Measurements from ENCODE around the gene CWC25.

CWC25 gene

DNA sequence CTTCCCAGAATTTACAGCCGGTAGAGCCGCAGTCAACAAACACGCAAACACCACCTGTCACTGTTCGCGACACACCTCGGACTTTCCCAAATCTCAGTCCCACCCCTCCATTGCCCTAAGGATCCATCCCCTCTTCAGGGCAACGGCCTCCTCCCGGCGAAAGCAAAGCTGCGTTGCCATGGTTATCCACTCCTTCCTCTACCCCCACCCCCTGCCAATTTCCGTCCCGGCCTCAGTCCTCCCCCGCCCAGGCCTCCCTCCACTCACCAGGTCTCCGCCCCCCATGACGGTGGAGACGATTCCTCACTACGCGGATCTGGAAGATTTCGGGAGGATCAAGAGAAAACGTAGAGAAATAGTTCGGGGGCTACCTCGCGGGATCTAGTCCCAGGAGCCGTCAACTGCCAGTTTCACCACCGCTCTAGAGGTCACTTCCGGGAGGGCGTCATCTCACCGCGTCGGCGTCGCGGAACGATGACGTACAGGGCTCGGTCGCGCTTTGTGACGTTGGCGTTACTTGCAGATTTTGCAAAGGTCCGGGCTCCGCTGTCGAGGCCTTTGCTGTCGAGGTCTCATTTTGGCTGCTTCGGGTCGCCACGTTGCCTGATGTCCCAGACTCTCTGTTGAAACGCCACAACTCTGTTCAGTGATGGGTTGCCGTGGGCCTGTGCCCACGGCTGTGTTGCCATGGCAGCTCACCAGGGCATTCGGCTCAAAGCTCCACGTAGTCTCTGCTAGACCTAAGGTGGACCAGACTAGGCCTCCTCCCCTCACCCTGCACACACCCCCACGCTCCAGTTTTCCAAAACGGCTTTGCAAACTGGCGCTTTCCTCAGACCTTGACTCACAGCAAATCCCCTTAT is at the start of gene CWC25:
Gene CWC25 (minus strand): TSS at position 423 of the 863 bp plus-strand sequence. CDS start 138 bp downstream, at position 285.
- DNase-seq (ENCODE audit: insufficient read length, low spot score) (peak; percentile 81), FAIRE-seq (no peak)
- TF ChIP-seq, protein P1, sequence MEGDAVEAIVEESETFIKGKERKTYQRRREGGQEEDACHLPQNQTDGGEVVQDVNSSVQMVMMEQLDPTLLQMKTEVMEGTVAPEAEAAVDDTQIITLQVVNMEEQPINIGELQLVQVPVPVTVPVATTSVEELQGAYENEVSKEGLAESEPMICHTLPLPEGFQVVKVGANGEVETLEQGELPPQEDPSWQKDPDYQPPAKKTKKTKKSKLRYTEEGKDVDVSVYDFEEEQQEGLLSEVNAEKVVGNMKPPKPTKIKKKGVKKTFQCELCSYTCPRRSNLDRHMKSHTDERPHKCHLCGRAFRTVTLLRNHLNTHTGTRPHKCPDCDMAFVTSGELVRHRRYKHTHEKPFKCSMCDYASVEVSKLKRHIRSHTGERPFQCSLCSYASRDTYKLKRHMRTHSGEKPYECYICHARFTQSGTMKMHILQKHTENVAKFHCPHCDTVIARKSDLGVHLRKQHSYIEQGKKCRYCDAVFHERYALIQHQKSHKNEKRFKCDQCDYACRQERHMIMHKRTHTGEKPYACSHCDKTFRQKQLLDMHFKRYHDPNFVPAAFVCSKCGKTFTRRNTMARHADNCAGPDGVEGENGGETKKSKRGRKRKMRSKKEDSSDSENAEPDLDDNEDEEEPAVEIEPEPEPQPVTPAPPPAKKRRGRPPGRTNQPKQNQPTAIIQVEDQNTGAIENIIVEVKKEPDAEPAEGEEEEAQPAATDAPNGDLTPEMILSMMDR (IDR thresholded peaks at IDR 0.05; ENCODE audit: insufficient read depth, missing control alignments), result no peak

DNA sequence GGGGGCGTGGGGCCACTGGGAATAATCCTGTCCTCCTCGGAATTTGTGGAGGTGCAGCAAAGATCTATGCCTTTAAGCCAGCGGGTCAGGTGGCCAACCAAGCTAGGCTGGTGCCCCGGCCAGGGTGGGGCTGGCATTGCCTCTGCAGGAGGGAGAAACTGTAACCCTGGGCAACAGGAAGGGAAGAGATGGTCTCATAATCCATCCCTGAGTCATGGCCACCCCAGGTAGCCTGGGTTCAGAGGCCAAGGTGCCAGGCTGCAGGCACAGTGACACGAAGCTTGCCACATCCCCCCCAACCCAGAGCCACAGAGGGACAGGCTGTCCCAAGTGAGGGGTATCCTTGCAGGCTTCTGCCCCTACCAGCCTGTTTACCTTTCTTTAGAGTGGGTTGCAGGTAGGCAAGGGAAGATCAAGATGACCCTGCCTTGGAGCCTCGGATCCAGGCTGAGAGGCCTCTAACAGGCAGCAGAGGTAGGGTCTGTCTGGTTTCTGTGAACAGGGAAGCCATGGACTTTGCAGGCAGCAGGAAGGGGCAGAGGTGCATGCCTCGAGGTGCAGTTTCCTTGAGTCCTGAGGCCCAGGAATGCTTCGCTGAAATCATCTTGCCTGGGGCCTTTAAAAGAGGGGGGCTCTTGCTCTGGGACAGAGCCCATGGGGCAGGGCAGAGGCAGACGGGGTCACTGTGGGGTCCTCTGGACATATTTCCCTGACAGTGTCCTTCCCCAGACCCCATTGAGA is 48.7 kb upstream of the CWC25 start:
- TF ChIP-seq, protein P1 (IDR thresholded peaks at IDR 0.05; ENCODE audit: insufficient read depth, missing control alignments), result no peak
- no peak for FAIRE-seq
- no peak for DNase-seq (ENCODE audit: insufficient read length, low spot score)

DNA sequence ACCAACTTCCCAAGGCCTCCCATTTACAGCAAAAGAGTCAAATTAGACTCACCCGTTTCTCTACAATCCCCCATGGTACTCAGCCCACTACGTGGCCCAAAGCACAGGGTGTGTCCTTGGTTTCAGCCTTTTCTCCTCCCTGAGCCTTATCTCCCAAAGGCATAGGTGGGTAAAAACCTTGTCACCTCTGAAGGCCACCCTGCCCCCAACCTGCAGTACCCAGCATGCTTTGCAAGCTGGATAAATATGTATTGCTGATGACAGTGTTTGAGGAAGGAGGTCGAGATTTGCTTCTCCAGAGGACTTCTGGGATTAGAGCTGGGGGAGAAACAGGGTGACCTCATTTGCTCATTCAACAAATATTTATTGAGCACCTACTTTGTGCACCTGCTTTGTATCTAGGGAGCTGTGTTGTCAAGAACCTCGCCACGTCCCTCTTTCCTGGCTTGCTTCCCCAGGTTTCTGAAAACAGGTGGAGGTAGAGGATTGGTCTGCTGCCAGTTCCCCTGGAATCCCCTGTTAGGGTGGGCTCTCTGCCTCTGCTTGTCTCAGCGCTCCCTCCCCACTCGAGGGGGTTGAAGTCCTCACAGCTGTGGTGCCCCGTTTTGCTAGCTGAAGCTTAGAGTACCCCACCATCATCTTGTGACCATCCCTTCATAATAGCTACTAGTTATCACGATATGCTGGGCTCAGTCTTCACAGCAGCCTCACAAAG is 47.7 kb upstream of the CWC25 start:
- DNase-seq (ENCODE audit: insufficient read length, low spot score) (no peak), FAIRE-seq (no peak)
- TF ChIP-seq, protein P1 (IDR thresholded peaks at IDR 0.05; ENCODE audit: insufficient read depth, missing control alignments), result no peak

DNA sequence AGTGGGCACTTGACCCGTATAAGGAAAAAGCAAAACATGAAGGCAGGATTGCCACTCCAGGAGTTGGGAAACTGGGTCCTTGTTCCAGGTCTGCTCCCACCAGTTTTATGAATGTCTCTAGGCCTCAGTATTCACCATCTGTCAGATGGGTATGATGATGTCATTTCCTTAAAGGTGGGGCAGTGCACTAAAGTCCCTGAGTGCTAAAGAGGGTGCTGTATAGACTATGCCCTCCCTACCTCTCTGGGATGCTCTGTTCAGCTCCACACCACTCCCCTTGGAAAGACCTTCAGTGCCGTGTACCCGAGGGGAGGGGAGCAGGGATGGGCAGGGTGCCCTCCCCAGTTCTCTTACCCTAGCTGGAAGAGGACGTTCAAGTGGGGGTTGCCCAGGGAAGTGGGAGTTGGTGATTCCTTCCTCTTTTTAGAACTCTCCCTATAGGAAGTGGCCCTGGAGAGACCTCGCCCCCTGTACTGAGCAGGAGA is 46.9 kb upstream of the CWC25 start:
- FAIRE-seq, result no peak
- DNase-seq (ENCODE audit: insufficient read length, low spot score), result no peak
- TF ChIP-seq, protein P1 (IDR thresholded peaks at IDR 0.05; ENCODE audit: insufficient read depth, missing control alignments), result no peak

DNA sequence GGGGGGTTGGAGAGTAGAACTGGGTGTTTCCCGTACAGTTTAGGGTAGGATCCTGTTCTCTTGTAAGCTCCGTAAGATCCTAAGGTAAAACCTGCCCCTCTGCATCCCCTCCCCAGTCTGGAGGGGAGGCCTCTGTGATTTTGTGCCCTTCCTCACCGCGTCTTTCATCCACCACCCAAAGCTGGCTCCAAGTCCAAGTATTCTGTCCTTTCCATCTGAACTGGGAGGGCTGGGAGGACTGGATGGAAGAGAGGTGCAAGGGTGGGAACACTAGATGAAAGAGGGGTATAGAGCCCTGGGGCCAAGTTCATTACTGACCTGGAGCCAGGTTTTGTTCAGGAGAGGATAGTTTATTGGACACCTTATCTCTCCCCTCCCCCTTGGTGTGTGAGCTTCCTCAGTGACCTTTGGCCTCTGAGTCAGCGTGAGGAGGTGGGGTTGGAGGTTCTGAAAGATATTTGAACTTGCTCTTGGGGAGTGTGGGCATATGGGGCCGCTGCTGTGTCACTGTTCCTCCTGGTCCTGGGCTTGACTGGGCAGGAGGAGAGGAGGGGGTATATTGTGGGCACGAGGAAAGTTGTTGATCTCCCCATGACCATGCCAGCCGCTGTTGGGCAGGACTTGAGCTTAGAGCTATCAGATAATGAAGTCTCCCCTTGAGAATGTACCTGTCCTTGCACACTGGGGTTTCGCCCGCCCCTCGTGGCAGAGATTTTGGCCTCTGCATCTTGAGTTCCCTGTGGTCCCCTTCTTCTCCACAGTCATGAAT is 46.3 kb upstream of the CWC25 start:
- FAIRE-seq, result no peak
- DNase-seq (ENCODE audit: insufficient read length, low spot score), result no peak
- TF ChIP-seq, protein P1 (IDR thresholded peaks at IDR 0.05; ENCODE audit: insufficient read depth, missing control alignments), result no peak
